Osteocyte (in vitro differentiated cells): Measurements from ENCODE around the gene SNX25. TPM values are rescaled to one million over a fixed set of nuclear protein-coding genes. Genes with fewer than 3 reads are reported as not detected.

ENCODE experiments used
- DNase-seq: peaks from one replicate; pipeline ENCODE4 v3.0.0; 2021; ENCODE audit warnings: mixed read lengths; ENCODE audit not compliant: unreplicated experiment; ENCODE audit errors: extremely low spot score
- H3K27ac Mint-ChIP-seq: one replicate; pipeline ENCODE4 v1.8.0; 2021; ENCODE audit warnings: mild to moderate bottlenecking, mixed read lengths; ENCODE audit not compliant: unreplicated experiment
- H3K27me3 Mint-ChIP-seq: one replicate; pipeline ENCODE4 v1.8.0; 2021; ENCODE audit warnings: mixed read lengths; ENCODE audit not compliant: unreplicated experiment
- H3K36me3 Mint-ChIP-seq: one replicate; pipeline ENCODE4 v1.8.0; 2021; ENCODE audit warnings: mixed read lengths; ENCODE audit not compliant: unreplicated experiment
- H3K4me1 Mint-ChIP-seq: one replicate; pipeline ENCODE4 v1.8.0; 2021; ENCODE audit warnings: mixed read lengths; ENCODE audit not compliant: unreplicated experiment
- H3K4me3 Mint-ChIP-seq: one replicate; pipeline ENCODE4 v1.8.0; 2021; ENCODE audit warnings: mild to moderate bottlenecking, moderate library complexity, mixed read lengths; ENCODE audit not compliant: unreplicated experiment
- H3K9me3 Mint-ChIP-seq: one replicate; pipeline ENCODE4 v1.8.0; 2021; ENCODE audit warnings: mixed read lengths; ENCODE audit not compliant: unreplicated experiment
- total RNA-seq: library from RNA; stranded (reverse); gene quantifications from 2 replicates; pipeline ENCODE4 v1.2.1, GENCODE V29; 2021
- TF ChIP-seq, protein P1 (sequence below): fragments of 200-600 bp; sonication (generic); IDR thresholded peaks from 2 replicates; pipeline ENCODE4 v1.5.0; 2021; ENCODE audit warnings: antibody characterized with exemption, mild to moderate bottlenecking, moderate library complexity

The SNX25 gene
- total RNA-seq, 1 donor from 2014 or later = 44.4 TPM

- Mint-ChIP-seq H3K27ac (peak overlapping the region; percentile 18), H3K4me3 (no peak overlapping the region), H3K4me1 (peaks cover 25% of the 10 kb centered on the region), H3K27me3 (no peaks in the 10 kb centered on the region), H3K36me3 (no peaks in the 10 kb centered on the region), H3K9me3 (no peaks in the 10 kb centered on the region)
- TF ChIP-seq, protein P1, sequence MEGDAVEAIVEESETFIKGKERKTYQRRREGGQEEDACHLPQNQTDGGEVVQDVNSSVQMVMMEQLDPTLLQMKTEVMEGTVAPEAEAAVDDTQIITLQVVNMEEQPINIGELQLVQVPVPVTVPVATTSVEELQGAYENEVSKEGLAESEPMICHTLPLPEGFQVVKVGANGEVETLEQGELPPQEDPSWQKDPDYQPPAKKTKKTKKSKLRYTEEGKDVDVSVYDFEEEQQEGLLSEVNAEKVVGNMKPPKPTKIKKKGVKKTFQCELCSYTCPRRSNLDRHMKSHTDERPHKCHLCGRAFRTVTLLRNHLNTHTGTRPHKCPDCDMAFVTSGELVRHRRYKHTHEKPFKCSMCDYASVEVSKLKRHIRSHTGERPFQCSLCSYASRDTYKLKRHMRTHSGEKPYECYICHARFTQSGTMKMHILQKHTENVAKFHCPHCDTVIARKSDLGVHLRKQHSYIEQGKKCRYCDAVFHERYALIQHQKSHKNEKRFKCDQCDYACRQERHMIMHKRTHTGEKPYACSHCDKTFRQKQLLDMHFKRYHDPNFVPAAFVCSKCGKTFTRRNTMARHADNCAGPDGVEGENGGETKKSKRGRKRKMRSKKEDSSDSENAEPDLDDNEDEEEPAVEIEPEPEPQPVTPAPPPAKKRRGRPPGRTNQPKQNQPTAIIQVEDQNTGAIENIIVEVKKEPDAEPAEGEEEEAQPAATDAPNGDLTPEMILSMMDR = no peak
- DNase-seq = no peak
Measured at GRCh38 chr4:185225940-185226339, 16.5 kb downstream of the SNX25 start.

DNA sequence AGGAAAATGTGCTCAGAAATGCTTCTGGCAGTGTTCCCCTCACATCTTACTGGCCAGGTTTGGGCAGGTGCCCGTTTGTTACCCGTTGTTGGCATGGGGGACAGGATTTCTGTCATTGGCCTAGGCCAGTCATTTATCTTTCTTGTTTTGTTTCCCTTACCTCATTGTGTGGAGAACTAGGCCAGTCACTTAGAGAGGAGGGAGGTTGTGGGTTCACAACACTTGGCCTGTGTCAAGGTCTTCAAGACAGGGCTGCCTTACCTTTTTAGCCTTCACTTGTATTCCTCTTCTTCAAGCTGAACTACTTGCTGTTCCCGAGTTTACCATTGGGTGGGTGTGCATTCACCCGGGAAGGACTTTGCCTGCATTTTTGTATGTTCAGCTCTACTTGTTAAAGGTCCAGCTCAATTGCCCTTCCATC lies 17.7 kb downstream of the SNX25 start:
- no peak overlapping the region for H3K4me3 Mint-ChIP-seq
- H3K36me3 Mint-ChIP-seq = no peaks in the 10 kb centered on the region
- no peak for DNase-seq
- no peaks in the 10 kb centered on the region for H3K27me3 Mint-ChIP-seq
- H3K4me1 Mint-ChIP-seq = peaks cover 19% of the 10 kb centered on the region
- TF ChIP-seq, protein P1 = peak; percentile 24
- no peaks in the 10 kb centered on the region for H3K9me3 Mint-ChIP-seq
- no peak overlapping the region for H3K27ac Mint-ChIP-seq

GRCh38 chr4:185227713-185228278 lies 18.4 kb downstream of the SNX25 start:
- Mint-ChIP-seq H3K9me3 (no peaks in the 10 kb centered on the region), H3K36me3 (no peaks in the 10 kb centered on the region), H3K4me1 (peaks cover 20% of the 10 kb centered on the region), H3K27ac (no peak overlapping the region), H3K4me3 (no peak overlapping the region), H3K27me3 (no peaks in the 10 kb centered on the region)
- DNase-seq = no peak
- TF ChIP-seq, protein P1 = no peak

DNA sequence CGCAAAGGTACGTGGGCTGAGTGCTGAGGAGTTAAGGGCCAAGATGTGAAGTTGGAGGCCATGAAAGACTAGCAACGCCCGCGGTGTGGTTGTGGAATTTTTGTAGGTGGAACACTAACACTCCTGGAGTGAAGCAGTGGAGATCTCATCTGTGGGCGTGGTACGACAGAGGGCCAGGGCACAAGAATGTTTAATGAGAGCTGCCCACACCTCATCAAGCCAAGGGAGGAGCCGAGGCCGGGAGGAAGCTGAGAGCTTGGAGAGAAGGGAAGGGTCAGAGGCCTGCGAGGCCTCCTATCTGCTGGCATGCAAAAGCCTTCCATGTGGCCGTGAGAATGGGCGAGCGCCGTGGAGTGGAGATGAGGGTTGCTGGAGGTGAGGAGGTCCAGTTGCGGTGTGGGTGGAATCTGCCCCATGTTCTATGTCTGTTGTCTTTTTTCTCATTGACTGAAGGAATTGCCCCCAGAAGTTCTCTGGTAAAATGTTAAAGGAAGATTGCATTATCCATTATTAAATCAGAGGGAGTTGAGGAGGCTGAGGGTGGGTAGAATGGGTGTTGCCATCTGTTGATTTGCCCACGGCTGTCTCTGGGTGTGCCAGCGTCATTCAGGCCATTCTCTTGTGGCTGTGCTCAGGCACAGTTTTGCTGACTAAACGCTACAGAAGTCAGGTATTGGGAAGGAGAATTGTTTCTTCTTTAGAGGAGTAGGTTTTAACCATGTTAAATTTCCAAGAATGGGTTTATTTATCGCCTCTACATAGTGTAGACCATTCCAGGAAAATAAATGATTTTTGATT lies 19.8 kb downstream of the SNX25 start:
- Mint-ChIP-seq H3K9me3 (no peaks in the 10 kb centered on the region), H3K4me3 (no peak overlapping the region), H3K36me3 (no peaks in the 10 kb centered on the region), H3K27ac (no peak overlapping the region), H3K27me3 (no peaks in the 10 kb centered on the region), H3K4me1 (peaks cover 13% of the 10 kb centered on the region)
- DNase-seq = no peak
- TF ChIP-seq, protein P1 = no peak

DNA sequence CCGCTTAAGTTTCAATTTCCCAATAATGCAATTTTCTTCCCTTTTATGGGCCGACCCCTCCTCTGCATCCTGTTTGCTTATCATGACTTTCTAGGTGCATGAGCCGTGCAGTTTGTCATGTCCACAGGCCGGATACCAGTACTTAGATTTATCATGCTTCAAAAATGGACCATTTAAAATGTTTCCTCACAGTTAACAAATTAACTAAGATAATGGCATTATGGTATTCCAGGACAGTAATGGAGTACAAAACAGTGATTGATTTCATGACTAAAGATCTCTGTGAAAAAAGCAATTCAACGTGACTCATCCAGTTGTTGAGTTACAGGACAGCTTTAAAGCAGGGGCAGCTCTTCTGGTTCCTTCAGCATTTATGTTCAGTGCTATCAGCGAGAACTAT lies 23.0 kb downstream of the SNX25 start:
- Mint-ChIP-seq H3K4me3 (no peak overlapping the region), H3K27ac (no peak overlapping the region), H3K27me3 (no peaks in the 10 kb centered on the region), H3K4me1 (peaks cover 23% of the 10 kb centered on the region), H3K9me3 (no peaks in the 10 kb centered on the region), H3K36me3 (peaks cover 4% of the 10 kb centered on the region)
- TF ChIP-seq, protein P1 = no peak
- DNase-seq = no peak
